Measurements from ENCODE around the gene KRTAP29-1.

KRTAP29-1 gene

DNA sequence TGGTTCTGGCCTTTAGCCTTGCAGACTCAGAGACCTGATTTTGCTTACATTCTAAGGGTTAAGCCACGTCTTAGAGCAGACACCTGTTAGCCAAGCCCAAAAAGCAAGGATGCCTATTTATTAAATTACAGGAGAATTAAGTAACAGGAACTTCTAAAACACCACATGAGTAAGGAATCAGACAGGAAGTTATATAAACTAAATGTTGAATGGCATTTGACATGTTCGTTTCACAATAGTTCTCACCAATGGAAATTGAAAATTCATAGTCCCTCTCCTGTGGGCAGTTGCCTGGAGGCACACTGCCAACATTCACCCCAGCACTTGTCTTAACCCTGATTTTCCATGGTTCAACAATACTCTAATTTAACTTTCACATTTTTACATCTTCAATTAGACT, 18.1 kb downstream of the KRTAP29-1 start:
- TF ChIP-seq ZNF8 (CRISPR knock-in tag; IDR thresholded peaks at IDR 0.05) (no peak), GLIS3 (CRISPR knock-in tag; IDR thresholded peaks at IDR 0.05) (no peak), SNAI2 (CRISPR knock-in tag; IDR thresholded peaks at IDR 0.05) (no peak), BACH2 (CRISPR knock-in tag; IDR thresholded peaks at IDR 0.05; ENCODE audit: borderline replicate concordance) (no peak), ISL1 (CRISPR knock-in tag; IDR thresholded peaks at IDR 0.05) (no peak)
- TF ChIP-seq, protein P1, sequence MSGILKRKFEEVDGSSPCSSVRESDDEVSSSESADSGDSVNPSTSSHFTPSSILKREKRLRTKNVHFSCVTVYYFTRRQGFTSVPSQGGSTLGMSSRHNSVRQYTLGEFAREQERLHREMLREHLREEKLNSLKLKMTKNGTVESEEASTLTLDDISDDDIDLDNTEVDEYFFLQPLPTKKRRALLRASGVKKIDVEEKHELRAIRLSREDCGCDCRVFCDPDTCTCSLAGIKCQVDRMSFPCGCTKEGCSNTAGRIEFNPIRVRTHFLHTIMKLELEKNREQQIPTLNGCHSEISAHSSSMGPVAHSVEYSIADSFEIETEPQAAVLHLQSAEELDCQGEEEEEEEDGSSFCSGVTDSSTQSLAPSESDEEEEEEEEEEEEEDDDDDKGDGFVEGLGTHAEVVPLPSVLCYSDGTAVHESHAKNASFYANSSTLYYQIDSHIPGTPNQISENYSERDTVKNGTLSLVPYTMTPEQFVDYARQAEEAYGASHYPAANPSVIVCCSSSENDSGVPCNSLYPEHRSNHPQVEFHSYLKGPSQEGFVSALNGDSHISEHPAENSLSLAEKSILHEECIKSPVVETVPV (CRISPR knock-in tag; IDR thresholded peaks at IDR 0.05): no peak
- TF ChIP-seq, protein P2, sequence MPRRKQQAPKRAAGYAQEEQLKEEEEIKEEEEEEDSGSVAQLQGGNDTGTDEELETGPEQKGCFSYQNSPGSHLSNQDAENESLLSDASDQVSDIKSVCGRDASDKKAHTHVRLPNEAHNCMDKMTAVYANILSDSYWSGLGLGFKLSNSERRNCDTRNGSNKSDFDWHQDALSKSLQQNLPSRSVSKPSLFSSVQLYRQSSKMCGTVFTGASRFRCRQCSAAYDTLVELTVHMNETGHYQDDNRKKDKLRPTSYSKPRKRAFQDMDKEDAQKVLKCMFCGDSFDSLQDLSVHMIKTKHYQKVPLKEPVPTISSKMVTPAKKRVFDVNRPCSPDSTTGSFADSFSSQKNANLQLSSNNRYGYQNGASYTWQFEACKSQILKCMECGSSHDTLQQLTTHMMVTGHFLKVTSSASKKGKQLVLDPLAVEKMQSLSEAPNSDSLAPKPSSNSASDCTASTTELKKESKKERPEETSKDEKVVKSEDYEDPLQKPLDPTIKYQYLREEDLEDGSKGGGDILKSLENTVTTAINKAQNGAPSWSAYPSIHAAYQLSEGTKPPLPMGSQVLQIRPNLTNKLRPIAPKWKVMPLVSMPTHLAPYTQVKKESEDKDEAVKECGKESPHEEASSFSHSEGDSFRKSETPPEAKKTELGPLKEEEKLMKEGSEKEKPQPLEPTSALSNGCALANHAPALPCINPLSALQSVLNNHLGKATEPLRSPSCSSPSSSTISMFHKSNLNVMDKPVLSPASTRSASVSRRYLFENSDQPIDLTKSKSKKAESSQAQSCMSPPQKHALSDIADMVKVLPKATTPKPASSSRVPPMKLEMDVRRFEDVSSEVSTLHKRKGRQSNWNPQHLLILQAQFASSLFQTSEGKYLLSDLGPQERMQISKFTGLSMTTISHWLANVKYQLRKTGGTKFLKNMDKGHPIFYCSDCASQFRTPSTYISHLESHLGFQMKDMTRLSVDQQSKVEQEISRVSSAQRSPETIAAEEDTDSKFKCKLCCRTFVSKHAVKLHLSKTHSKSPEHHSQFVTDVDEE (CRISPR knock-in tag; IDR thresholded peaks at IDR 0.05): no peak
- no peak for ATAC-seq

DNA sequence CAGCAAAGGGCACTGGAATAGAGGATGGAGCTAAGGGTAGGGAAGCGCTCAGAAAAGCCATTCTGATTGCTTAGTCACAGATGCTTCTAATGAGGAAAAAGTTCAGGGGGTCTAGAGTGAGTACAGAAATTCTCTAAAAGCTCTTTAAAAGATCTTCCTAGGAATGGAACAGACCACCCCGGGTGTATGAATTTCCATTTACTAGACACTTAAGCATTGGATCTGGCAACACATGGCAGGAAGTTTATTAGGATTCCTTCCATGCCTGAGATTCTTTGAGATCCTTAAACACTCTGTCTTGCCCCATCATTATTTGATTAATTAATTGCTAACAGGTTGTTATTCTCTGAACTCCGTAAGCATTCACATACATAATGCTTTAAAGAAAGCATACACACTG, 18.6 kb downstream of the KRTAP29-1 start:
- ATAC-seq: no peak
- TF ChIP-seq ZNF565 (CRISPR knock-in tag; conservative IDR thresholded peaks at IDR 0.05; ENCODE audit: low read depth) (no peak), ESRRG (CRISPR knock-in tag; IDR thresholded peaks at IDR 0.05) (no peak), CSDC2 (CRISPR knock-in tag; IDR thresholded peaks at IDR 0.05) (no peak), ARNTL (CRISPR knock-in tag; IDR thresholded peaks at IDR 0.05; ENCODE audit: borderline replicate concordance, low read depth) (no peak), BACH2 (CRISPR knock-in tag; IDR thresholded peaks at IDR 0.05; ENCODE audit: borderline replicate concordance) (no peak), TOX (CRISPR knock-in tag; IDR thresholded peaks at IDR 0.05; ENCODE audit: borderline replicate concordance) (no peak), ZNF8 (CRISPR knock-in tag; IDR thresholded peaks at IDR 0.05) (no peak), PPARA (CRISPR knock-in tag; IDR thresholded peaks at IDR 0.05; ENCODE audit: borderline replicate concordance) (no peak), GLIS3 (CRISPR knock-in tag; IDR thresholded peaks at IDR 0.05) (no peak)
- TF ChIP-seq, protein P3, sequence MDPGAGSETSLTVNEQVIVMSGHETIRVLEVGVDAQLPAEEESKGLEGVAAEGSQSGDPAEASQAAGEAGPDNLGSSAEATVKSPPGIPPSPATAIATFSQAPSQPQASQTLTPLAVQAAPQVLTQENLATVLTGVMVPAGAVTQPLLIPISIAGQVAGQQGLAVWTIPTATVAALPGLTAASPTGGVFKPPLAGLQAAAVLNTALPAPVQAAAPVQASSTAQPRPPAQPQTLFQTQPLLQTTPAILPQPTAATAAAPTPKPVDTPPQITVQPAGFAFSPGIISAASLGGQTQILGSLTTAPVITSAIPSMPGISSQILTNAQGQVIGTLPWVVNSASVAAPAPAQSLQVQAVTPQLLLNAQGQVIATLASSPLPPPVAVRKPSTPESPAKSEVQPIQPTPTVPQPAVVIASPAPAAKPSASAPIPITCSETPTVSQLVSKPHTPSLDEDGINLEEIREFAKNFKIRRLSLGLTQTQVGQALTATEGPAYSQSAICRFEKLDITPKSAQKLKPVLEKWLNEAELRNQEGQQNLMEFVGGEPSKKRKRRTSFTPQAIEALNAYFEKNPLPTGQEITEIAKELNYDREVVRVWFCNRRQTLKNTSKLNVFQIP (CRISPR knock-in tag; IDR thresholded peaks at IDR 0.05; ENCODE audit: borderline replicate concordance, low read depth): no peak
- TF ChIP-seq, protein P4, sequence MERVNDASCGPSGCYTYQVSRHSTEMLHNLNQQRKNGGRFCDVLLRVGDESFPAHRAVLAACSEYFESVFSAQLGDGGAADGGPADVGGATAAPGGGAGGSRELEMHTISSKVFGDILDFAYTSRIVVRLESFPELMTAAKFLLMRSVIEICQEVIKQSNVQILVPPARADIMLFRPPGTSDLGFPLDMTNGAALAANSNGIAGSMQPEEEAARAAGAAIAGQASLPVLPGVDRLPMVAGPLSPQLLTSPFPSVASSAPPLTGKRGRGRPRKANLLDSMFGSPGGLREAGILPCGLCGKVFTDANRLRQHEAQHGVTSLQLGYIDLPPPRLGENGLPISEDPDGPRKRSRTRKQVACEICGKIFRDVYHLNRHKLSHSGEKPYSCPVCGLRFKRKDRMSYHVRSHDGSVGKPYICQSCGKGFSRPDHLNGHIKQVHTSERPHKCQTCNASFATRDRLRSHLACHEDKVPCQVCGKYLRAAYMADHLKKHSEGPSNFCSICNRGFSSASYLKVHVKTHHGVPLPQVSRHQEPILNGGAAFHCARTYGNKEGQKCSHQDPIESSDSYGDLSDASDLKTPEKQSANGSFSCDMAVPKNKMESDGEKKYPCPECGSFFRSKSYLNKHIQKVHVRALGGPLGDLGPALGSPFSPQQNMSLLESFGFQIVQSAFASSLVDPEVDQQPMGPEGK (CRISPR knock-in tag; IDR thresholded peaks at IDR 0.05; ENCODE audit: borderline replicate concordance): no peak
- TF ChIP-seq, protein P1 (CRISPR knock-in tag; IDR thresholded peaks at IDR 0.05): no peak

DNA sequence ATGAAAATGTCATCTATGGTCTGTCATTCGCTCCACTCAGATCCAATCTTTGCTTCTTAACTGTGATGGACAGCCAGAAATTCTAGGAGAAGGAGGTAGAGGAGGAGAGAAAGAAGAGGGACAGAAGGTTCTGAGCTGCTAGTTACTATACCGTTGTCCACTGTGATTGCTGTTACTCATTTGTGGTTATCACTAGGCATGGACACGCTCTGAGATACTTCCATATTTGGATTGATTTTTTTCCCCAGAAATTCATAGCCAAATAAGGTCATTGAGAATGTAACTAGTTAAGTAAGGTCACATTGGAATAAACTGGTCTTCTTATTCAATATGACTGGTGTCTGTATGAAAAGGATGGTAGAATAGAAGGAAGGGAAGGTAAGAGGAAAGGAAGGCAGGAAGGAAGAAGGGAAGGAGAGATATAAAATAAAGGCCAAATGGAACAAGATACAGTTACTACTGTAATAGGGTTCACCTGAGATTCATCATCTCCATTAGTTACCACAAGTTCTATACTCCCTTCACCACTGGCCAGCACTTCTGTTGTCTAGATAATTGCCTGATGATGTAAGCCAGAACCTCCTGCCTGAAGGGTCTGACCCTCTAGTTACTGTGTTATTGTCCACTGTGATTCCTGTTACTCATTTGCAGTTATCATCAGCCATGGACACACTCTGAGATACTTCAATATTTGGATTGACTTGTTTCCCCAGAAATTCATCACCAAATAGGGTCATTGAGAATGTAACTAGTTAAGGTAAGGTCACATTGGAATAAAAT, 24.3 kb downstream of the KRTAP29-1 start:
- no peak for ATAC-seq
- TF ChIP-seq SNAI2 (CRISPR knock-in tag; IDR thresholded peaks at IDR 0.05) (no peak), RARB (CRISPR knock-in tag; IDR thresholded peaks at IDR 0.05) (no peak), TOX (CRISPR knock-in tag; IDR thresholded peaks at IDR 0.05; ENCODE audit: borderline replicate concordance) (no peak), CSDC2 (CRISPR knock-in tag; IDR thresholded peaks at IDR 0.05) (no peak), GLIS3 (CRISPR knock-in tag; IDR thresholded peaks at IDR 0.05) (no peak), ZNF70 (CRISPR knock-in tag; IDR thresholded peaks at IDR 0.05) (no peak), ISL1 (CRISPR knock-in tag; IDR thresholded peaks at IDR 0.05) (no peak), BACH2 (CRISPR knock-in tag; IDR thresholded peaks at IDR 0.05; ENCODE audit: borderline replicate concordance) (no peak), ZNF8 (CRISPR knock-in tag; IDR thresholded peaks at IDR 0.05) (no peak), ZFP30 (CRISPR knock-in tag; IDR thresholded peaks at IDR 0.05) (no peak), PPARA (CRISPR knock-in tag; IDR thresholded peaks at IDR 0.05; ENCODE audit: borderline replicate concordance) (no peak), ARNTL (CRISPR knock-in tag; IDR thresholded peaks at IDR 0.05; ENCODE audit: borderline replicate concordance, low read depth) (no peak), ESRRG (CRISPR knock-in tag; IDR thresholded peaks at IDR 0.05) (no peak), ZNF565 (CRISPR knock-in tag; conservative IDR thresholded peaks at IDR 0.05; ENCODE audit: low read depth) (no peak)
- TF ChIP-seq, protein P5, sequence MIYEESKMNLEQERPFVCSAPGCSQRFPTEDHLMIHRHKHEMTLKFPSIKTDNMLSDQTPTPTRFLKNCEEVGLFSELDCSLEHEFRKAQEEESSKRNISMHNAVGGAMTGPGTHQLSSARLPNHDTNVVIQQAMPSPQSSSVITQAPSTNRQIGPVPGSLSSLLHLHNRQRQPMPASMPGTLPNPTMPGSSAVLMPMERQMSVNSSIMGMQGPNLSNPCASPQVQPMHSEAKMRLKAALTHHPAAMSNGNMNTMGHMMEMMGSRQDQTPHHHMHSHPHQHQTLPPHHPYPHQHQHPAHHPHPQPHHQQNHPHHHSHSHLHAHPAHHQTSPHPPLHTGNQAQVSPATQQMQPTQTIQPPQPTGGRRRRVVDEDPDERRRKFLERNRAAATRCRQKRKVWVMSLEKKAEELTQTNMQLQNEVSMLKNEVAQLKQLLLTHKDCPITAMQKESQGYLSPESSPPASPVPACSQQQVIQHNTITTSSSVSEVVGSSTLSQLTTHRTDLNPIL (CRISPR knock-in tag; IDR thresholded peaks at IDR 0.05; ENCODE audit: low read depth): no peak
- TF ChIP-seq, protein P4 (CRISPR knock-in tag; IDR thresholded peaks at IDR 0.05; ENCODE audit: borderline replicate concordance): no peak
